Measurements from ENCODE around the gene ITGA2. TPM values are rescaled to one million over a fixed set of nuclear protein-coding genes. Genes with fewer than 3 reads are reported as not detected.
"Not testable (repeated sequence)": the region's sequence is repeated elsewhere in the genome, so short reads cannot be mapped to it uniquely, and the experiment has no call there.

The ITGA2 gene
- total and polyA plus RNA-seq, 4 donors, result 2.0 to 14.1 (median 4.6) TPM

- WGBS (ENCODE audit: insufficient coverage), result no CpG with 5 or more reads among the region's 2 CpGs
- no peaks in the 10 kb centered on the region for H3K4me1 ChIP-seq (ENCODE audit: control insufficient read depth, insufficient read depth, low read length)
- H3K36me3 ChIP-seq (ENCODE audit: control insufficient read depth, insufficient read depth, low read length), result peaks cover 2% of the 10 kb centered on the region
- H3K27me3 ChIP-seq (ENCODE audit: control insufficient read depth, insufficient read depth, low read length), result no peaks in the 10 kb centered on the region
- H3K4me3 ChIP-seq (ENCODE audit: low read depth, low read length), result no peak overlapping the region
- no peak for DNase-seq (ENCODE audit: low read depth in 4 of 6, low spot score in 6 of 6)
- no peaks in the 10 kb centered on the region for H3K9me3 ChIP-seq (ENCODE audit: control insufficient read depth, insufficient read depth, low read length)
- H3K27ac ChIP-seq (ENCODE audit: low read depth, low read length), result no peak overlapping the region
These were observed 110.4 kb downstream of the ITGA2 start for GRCh38 chr5:53099546-53099945.

DNA sequence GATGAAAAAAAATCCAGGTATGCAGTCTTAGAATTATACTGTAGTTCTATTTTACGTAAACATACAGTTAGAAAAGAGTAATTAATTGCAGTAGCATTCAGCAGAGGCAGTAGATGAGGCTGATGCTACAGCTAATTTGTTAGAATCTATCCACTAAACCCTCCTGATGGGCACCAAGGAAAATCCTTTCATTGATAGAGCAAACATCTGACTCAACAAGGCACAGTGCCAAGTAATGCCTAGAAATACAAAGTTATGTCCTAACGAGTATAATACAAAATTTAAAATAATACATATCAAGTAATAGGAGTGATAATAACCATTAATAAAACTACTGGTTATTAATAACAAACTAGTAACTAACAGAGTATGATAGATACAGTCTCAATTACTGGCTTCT, 111.5 kb downstream of the ITGA2 start:
- Histone ChIP-seq H3K36me3 (ENCODE audit: control insufficient read depth, insufficient read depth, low read length) (peaks cover 2% of the 10 kb centered on the region), H3K27ac (ENCODE audit: low read depth, low read length) (no peak overlapping the region)
- WGBS (ENCODE audit: insufficient coverage), result no CpG with 5 or more reads among the region's 2 CpGs

GRCh38 chr5:53105611-53106300, 116.6 kb downstream of the ITGA2 start:
- no CpG with 5 or more reads among the region's 5 CpGs for WGBS (ENCODE audit: insufficient coverage)
- no peak overlapping the region for H3K4me3 ChIP-seq (ENCODE audit: low read depth, low read length)

More for the DNA sequence above, 111.5 kb downstream of the ITGA2 start:
- no peaks in the 10 kb centered on the region for H3K4me1 ChIP-seq (ENCODE audit: control insufficient read depth, insufficient read depth, low read length)
- H3K9me3 ChIP-seq (ENCODE audit: control insufficient read depth, insufficient read depth, low read length), result no peaks in the 10 kb centered on the region
- DNase-seq (ENCODE audit: low read depth in 4 of 6, low spot score in 6 of 6), result no peak
- H3K4me3 ChIP-seq (ENCODE audit: low read depth, low read length), result no peak overlapping the region
- H3K27me3 ChIP-seq (ENCODE audit: control insufficient read depth, insufficient read depth, low read length), result no peaks in the 10 kb centered on the region

DNA sequence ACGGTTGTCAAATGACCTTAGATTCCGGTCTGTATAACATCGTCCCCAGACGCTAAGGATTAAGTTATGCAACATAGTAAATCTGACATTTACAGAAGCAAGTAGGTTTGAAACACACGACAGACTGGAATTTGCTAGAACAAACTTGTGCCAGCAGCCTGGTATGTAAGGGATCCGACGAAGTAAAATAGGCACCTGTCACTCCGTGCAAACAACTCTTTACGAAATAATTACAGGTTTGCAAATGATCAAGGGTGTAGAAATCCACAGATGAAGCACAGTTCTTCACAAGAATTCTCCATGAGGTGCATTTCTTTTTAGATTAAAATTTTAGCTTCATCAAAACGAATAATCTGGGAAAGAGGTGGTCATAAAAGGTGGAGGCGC, 119.9 kb downstream of the ITGA2 start:
- DNase-seq (ENCODE audit: low read depth in 4 of 6, low spot score in 6 of 6), result peak in 2 of 6 donors; percentile 28 to 54
- H3K4me1 ChIP-seq (ENCODE audit: control insufficient read depth, insufficient read depth, low read length), result peaks cover 5% of the 10 kb centered on the region
- H3K36me3 ChIP-seq (ENCODE audit: control insufficient read depth, insufficient read depth, low read length), result no peaks in the 10 kb centered on the region
- H3K27ac ChIP-seq (ENCODE audit: low read depth, low read length), result no peak overlapping the region
- no peaks in the 10 kb centered on the region for H3K9me3 ChIP-seq (ENCODE audit: control insufficient read depth, insufficient read depth, low read length)
- 0% methylated on average over 7 of the region's 11 CpGs for WGBS (ENCODE audit: insufficient coverage)
- H3K27me3 ChIP-seq (ENCODE audit: control insufficient read depth, insufficient read depth, low read length), result no peaks in the 10 kb centered on the region
- peak overlapping the region; percentile 86 for H3K4me3 ChIP-seq (ENCODE audit: low read depth, low read length)

More at GRCh38 chr5:53105611-53106300, 116.6 kb downstream of the ITGA2 start:
- H3K36me3 ChIP-seq (ENCODE audit: control insufficient read depth, insufficient read depth, low read length), result peaks cover 2% of the 10 kb centered on the region
- peaks cover 5% of the 10 kb centered on the region for H3K4me1 ChIP-seq (ENCODE audit: control insufficient read depth, insufficient read depth, low read length)
- H3K27me3 ChIP-seq (ENCODE audit: control insufficient read depth, insufficient read depth, low read length), result no peaks in the 10 kb centered on the region
- no peak for DNase-seq (ENCODE audit: low read depth in 4 of 6, low spot score in 6 of 6)
- H3K9me3 ChIP-seq (ENCODE audit: control insufficient read depth, insufficient read depth, low read length), result no peaks in the 10 kb centered on the region
- H3K27ac ChIP-seq (ENCODE audit: low read depth, low read length), result no peak overlapping the region

- no peaks in the 10 kb centered on the region for H3K9me3 ChIP-seq (ENCODE audit: control insufficient read depth, insufficient read depth, low read length)
- WGBS (ENCODE audit: insufficient coverage), result under 1% methylated on average over 46 of the region's 54 CpGs
- peak within 1 kb of the TSS; percentile 61 for H3K27ac ChIP-seq (ENCODE audit: low read depth, low read length)
These were observed 120.4 kb downstream of the ITGA2 start, which contains the start of gene MOCS2 for GRCh38 chr5:53109443-53110127. TSS of gene MOCS2 (minus strand) at chr5:53109757. CDS start at chr5:53107174, 2,583 bp downstream.

DNA sequence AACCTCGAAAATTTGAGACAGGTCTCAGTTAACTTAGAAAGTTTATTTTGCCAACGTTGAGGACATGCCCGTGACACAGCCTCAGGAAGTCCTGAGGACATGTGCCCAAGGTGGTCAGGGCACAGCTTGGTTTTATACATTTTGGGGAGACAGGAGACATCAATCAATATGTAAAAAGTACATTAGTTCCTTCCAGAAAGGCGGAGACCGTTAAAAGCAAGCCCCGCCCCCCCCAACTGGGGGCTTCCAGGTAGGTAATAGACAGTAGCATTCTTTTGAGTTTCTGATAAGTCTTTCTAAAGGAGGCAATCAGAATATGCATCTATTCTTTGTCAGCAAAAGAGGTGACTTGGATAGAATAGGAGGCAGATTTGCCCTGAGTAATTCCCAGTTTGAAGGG, 121.0 kb downstream of the ITGA2 start:
- Histone ChIP-seq H3K9me3 (ENCODE audit: control insufficient read depth, insufficient read depth, low read length) (no peaks in the 10 kb centered on the region), H3K36me3 (ENCODE audit: control insufficient read depth, insufficient read depth, low read length) (no peaks in the 10 kb centered on the region), H3K27ac (ENCODE audit: low read depth, low read length) (no peak overlapping the region), H3K4me3 (ENCODE audit: low read depth, low read length) (peak overlapping the region; percentile 86), H3K27me3 (ENCODE audit: control insufficient read depth, insufficient read depth, low read length) (no peaks in the 10 kb centered on the region), H3K4me1 (ENCODE audit: control insufficient read depth, insufficient read depth, low read length) (peaks cover 5% of the 10 kb centered on the region)
- WGBS (ENCODE audit: insufficient coverage), result 17% methylated on average over 1 of the region's 6 CpGs
- no peak for DNase-seq (ENCODE audit: low read depth in 4 of 6, low spot score in 6 of 6)

More at GRCh38 chr5:53109443-53110127, 120.4 kb downstream of the ITGA2 start, which contains the start of gene MOCS2:
- peak; percentile 74 to 97 (median 87) for DNase-seq (ENCODE audit: low read depth in 4 of 6, low spot score in 6 of 6)
- Histone ChIP-seq H3K4me1 (ENCODE audit: control insufficient read depth, insufficient read depth, low read length) (peaks cover 5% of the 10 kb centered on the region), H3K36me3 (ENCODE audit: control insufficient read depth, insufficient read depth, low read length) (no peaks in the 10 kb centered on the region), H3K4me3 (ENCODE audit: low read depth, low read length) (peak within 1 kb of the TSS; percentile 86), H3K27me3 (ENCODE audit: control insufficient read depth, insufficient read depth, low read length) (no peaks in the 10 kb centered on the region)

DNA sequence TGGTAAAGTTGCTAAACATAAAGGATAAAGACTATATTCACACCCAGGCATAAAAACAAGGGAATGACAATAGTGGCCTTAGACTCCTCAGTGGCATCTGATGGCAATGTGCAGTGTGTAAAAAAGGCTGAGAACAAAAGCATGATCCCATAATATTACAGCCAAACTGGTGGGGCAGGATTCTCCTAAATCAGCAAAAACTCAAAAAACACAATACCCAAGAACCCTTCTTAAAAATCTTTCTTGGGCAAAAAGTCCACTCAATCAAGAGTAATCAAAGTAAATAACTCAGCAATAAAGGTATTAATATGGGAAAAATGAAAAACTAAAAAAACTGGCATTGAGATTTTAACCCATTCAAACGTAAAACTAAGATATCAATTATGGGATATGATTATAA, 122.0 kb downstream of the ITGA2 start:
- Histone ChIP-seq H3K9me3 (ENCODE audit: control insufficient read depth, insufficient read depth, low read length) (no peaks in the 10 kb centered on the region), H3K4me1 (ENCODE audit: control insufficient read depth, insufficient read depth, low read length) (peaks cover 5% of the 10 kb centered on the region), H3K27me3 (ENCODE audit: control insufficient read depth, insufficient read depth, low read length) (no peaks in the 10 kb centered on the region), H3K4me3 (ENCODE audit: low read depth, low read length) (no peak overlapping the region), H3K36me3 (ENCODE audit: control insufficient read depth, insufficient read depth, low read length) (no peaks in the 10 kb centered on the region), H3K27ac (ENCODE audit: low read depth, low read length) (no peak overlapping the region)
- WGBS (ENCODE audit: insufficient coverage), result no CpG with 5 or more reads among the region's 1 CpG
- DNase-seq (ENCODE audit: low read depth in 4 of 6, low spot score in 6 of 6), result no peak

GRCh38 chr5:53112307-53112706, 123.2 kb downstream of the ITGA2 start:
- H3K27me3 ChIP-seq (ENCODE audit: control insufficient read depth, insufficient read depth, low read length); DNase-seq (ENCODE audit: low read depth in 4 of 6, low spot score in 6 of 6); H3K4me1 ChIP-seq (ENCODE audit: control insufficient read depth, insufficient read depth, low read length); H3K36me3 ChIP-seq (ENCODE audit: control insufficient read depth, insufficient read depth, low read length); H3K4me3 ChIP-seq (ENCODE audit: low read depth, low read length); H3K27ac ChIP-seq (ENCODE audit: low read depth, low read length); H3K9me3 ChIP-seq (ENCODE audit: control insufficient read depth, insufficient read depth, low read length): not testable (repeated sequence)
- WGBS (ENCODE audit: insufficient coverage), result 100% methylated on average over 4 of the region's 6 CpGs

- H3K27me3 ChIP-seq (ENCODE audit: control insufficient read depth, insufficient read depth, low read length), result no peaks in the 10 kb centered on the region
- H3K4me1 ChIP-seq (ENCODE audit: control insufficient read depth, insufficient read depth, low read length), result peaks cover 5% of the 10 kb centered on the region
- no peak overlapping the region for H3K27ac ChIP-seq (ENCODE audit: low read depth, low read length)
- no peak overlapping the region for H3K4me3 ChIP-seq (ENCODE audit: low read depth, low read length)
- no peaks in the 10 kb centered on the region for H3K36me3 ChIP-seq (ENCODE audit: control insufficient read depth, insufficient read depth, low read length)
- no peaks in the 10 kb centered on the region for H3K9me3 ChIP-seq (ENCODE audit: control insufficient read depth, insufficient read depth, low read length)
- 90% methylated on average over 1 of the region's 3 CpGs for WGBS (ENCODE audit: insufficient coverage)
- DNase-seq (ENCODE audit: low read depth in 4 of 6, low spot score in 6 of 6), result no peak
These were observed 123.8 kb downstream of the ITGA2 start for GRCh38 chr5:53112909-53113308.

GRCh38 chr5:53113947-53114346, 124.8 kb downstream of the ITGA2 start:
- H3K4me3 ChIP-seq (ENCODE audit: low read depth, low read length), result no peak overlapping the region
- no peak overlapping the region for H3K27ac ChIP-seq (ENCODE audit: low read depth, low read length)
- no peaks in the 10 kb centered on the region for H3K27me3 ChIP-seq (ENCODE audit: control insufficient read depth, insufficient read depth, low read length)
- DNase-seq (ENCODE audit: low read depth in 4 of 6, low spot score in 6 of 6), result no peak
- no peaks in the 10 kb centered on the region for H3K9me3 ChIP-seq (ENCODE audit: control insufficient read depth, insufficient read depth, low read length)
- no peaks in the 10 kb centered on the region for H3K36me3 ChIP-seq (ENCODE audit: control insufficient read depth, insufficient read depth, low read length)
- peaks cover 5% of the 10 kb centered on the region for H3K4me1 ChIP-seq (ENCODE audit: control insufficient read depth, insufficient read depth, low read length)
- WGBS (ENCODE audit: insufficient coverage), result 81% methylated on average over 9 of the region's 9 CpGs
